Subcutaneous adipose tissue (tissue), 4 donors: ENCODE measurements around the gene SCUBE1. TPM values are rescaled to one million over a fixed set of nuclear protein-coding genes. Genes with fewer than 3 reads are reported as not detected.

ENCODE experiments used
- CTCF ChIP-seq: fragments of 450-650 bp; IDR thresholded peaks from one replicate; pipeline ENCODE4 v1.5.1; 2016; ENCODE audit warnings: low read depth, mild to moderate bottlenecking, control low read depth, antibody characterized with exemption, moderate library complexity
- total RNA-seq, 4 donors: library from RNA; depleted of rRNA; stranded (reverse); fragments of >200 nt; gene quantifications; one replicate each; pipeline ENCODE4 v1.1.0, GENCODE V29; 2016

SCUBE1 gene
- total RNA-seq, 4 donors from 2014 or later = 0.66 to 4.6 (median 1.7) TPM

GRCh38 chr22:43375951-43376455 is 32.8 kb upstream of the SCUBE1 start:
- no peak for TF ChIP-seq CTCF

- no peak for TF ChIP-seq CTCF
These were observed 26.9 kb upstream of the SCUBE1 start for GRCh38 chr22:43370036-43370435.

GRCh38 chr22:43365715-43366440 is 22.7 kb upstream of the SCUBE1 start:
- no peak for TF ChIP-seq CTCF

GRCh38 chr22:43364169-43364435 is 20.9 kb upstream of the SCUBE1 start:
- no peak for TF ChIP-seq CTCF

- TF ChIP-seq CTCF = no peak
These were observed 20.4 kb upstream of the SCUBE1 start for GRCh38 chr22:43363315-43364168.

GRCh38 chr22:43360576-43360975 is 17.4 kb upstream of the SCUBE1 start:
- TF ChIP-seq CTCF = no peak

- no peak for TF ChIP-seq CTCF
These were observed 13.7 kb upstream of the SCUBE1 start for GRCh38 chr22:43356881-43357280.
